HCT116 (cell line): Measurements from ENCODE around the gene N4BP2. TPM values are rescaled to one million over a fixed set of nuclear protein-coding genes. Genes with fewer than 3 reads are reported as not detected.

Experiments used
- ATAC-seq: fragments of 200-7000 bp; cut with Tn5 transposase; 2 replicates; pipeline ENCODE4 v1.9.1; 2020; ENCODE audit warnings: mild to moderate bottlenecking, moderate library complexity
- BruUV-seq: library from RNA; stranded (reverse); fragments of 400-500 nt; replicated peaks from 2 replicates; lab custom pipeline; 2021; lab: Mats Ljungman, UMichigan
- CTCF ChIA-PET: fragments of 300-600 bp; sonication (Branson Sonifier 250); formaldehyde crosslinking; loops from one replicate; lab custom pipeline; 2021; ENCODE audit warnings: antibody characterized with exemption; lab: Charles Lee
- POLR2A ChIA-PET: fragments of 300-600, 350-600 bp; sonication (Branson Sonifier 250); formaldehyde crosslinking; loops from one replicate; lab custom pipeline; 2021; ENCODE audit warnings: antibody characterized with exemption; lab: Charles Lee
- RAD21 ChIA-PET, 2 experiments: fragments of 300-600 bp; sonication (Branson Sonifier 250); formaldehyde crosslinking; loops; one replicate each; lab custom pipeline; 2023; ENCODE audit warnings: low total read pairs in 2 of 2; ENCODE audit not compliant: uncharacterized antibody in 2 of 2, unreplicated experiment in 2 of 2, low non-redundant PET in 1 of 2; lab: Charles Lee
- DNase-seq: peaks from one replicate; pipeline ENCODE4 v3.0.0-alpha.2; 2010; ENCODE audit warnings: low read depth, low spot score
- H2AFZ ChIP-seq: fragments of 200-600 bp; shearing (Covaris generic), sonication (generic); 2 replicates; pipeline ENCODE4 v1.6.1; 2017; ENCODE audit warnings: low read depth, mixed run types, mixed read lengths, antibody characterized with exemption, low read length; ENCODE audit not compliant: poor library complexity, severe bottlenecking
- H3K27ac ChIP-seq: 2 replicates; pipeline ENCODE4 v1.5.1; 2012; ENCODE audit warnings: low read depth, low read length
- H3K27me3 ChIP-seq: fragments of 200-600 bp; sonication (generic); 2 replicates; pipeline ENCODE4 v1.6.1; 2016; ENCODE audit warnings: mixed run types, low read length, mixed read lengths; ENCODE audit not compliant: insufficient read depth
- H3K36me3 ChIP-seq, 2 experiments: fragments of 200-500 bp in 1 of 2; fragments of 200-600 bp in 1 of 2; sonication (Bioruptor generic) in 1 of 2; sonication (generic) in 1 of 2; 2 replicates each; pipeline versions ENCODE4 v1.5.1 to v1.6.1; 2014 to 2016; ENCODE audit warnings: low read length in 2 of 2, inconsistent platforms in 1 of 2, mixed read lengths in 1 of 2, mixed run types in 1 of 2; ENCODE audit not compliant: insufficient read depth in 2 of 2, control insufficient read depth in 1 of 2
- H3K4me1 ChIP-seq, 2 experiments: fragments of 200-600 bp in 1 of 2; sonication (generic) in 1 of 2; 2 replicates each; pipeline versions ENCODE4 v1.5.1 to v1.6.1; 2012 to 2017; ENCODE audit warnings: low read length in 2 of 2, inconsistent platforms in 1 of 2, mild to moderate bottlenecking in 1 of 2, mixed read lengths in 1 of 2, mixed run types in 1 of 2, moderate library complexity in 1 of 2; ENCODE audit not compliant: insufficient read depth in 2 of 2, control insufficient read depth in 1 of 2
- H3K4me2 ChIP-seq: fragments of 200-600 bp; sonication (generic); 2 replicates; pipeline ENCODE4 v1.6.1; 2017; ENCODE audit warnings: mixed run types, low read length, mixed read lengths
- H3K4me3 ChIP-seq, 2 experiments: fragments of 200-600 bp in 1 of 2; sonication (generic) in 1 of 2; replicated peaks in 1 of 2; 2 replicates each; pipeline ENCODE4 v1.5.1; 2011 to 2016; ENCODE audit warnings: low read length in 2 of 2, control low read depth in 1 of 2, low read depth in 1 of 2, mild to moderate bottlenecking in 1 of 2, mixed read lengths in 1 of 2, mixed run types in 1 of 2
- H3K79me2 ChIP-seq: fragments of 200-600 bp; sonication (generic); 2 replicates; pipeline ENCODE4 v1.6.1; 2017; ENCODE audit warnings: mild to moderate bottlenecking, mixed run types, low read length, moderate library complexity, mixed read lengths; ENCODE audit not compliant: insufficient read depth
- H3K9ac ChIP-seq: fragments of 200-600 bp; sonication (generic); 2 replicates; pipeline ENCODE4 v1.6.1; 2016; ENCODE audit warnings: low read length, mixed read lengths
- H3K9me2 ChIP-seq: fragments of 200-600 bp; sonication (generic), shearing (Covaris generic); 2 replicates; pipeline ENCODE4 v1.6.1; 2017; ENCODE audit warnings: mixed run types, mild to moderate bottlenecking, moderate library complexity; ENCODE audit not compliant: insufficient read depth
- H3K9me3 ChIP-seq, 2 experiments: fragments of 200-500 bp in 1 of 2; fragments of 200-600 bp in 1 of 2; sonication (Bioruptor generic) in 1 of 2; sonication (generic) in 1 of 2; 2 replicates each; pipeline ENCODE4 v1.6.1; 2014 to 2017; ENCODE audit warnings: low read length in 2 of 2, mixed read lengths in 2 of 2, inconsistent platforms in 1 of 2, low read depth in 1 of 2, mild to moderate bottlenecking in 1 of 2, mixed run types in 1 of 2, moderate library complexity in 1 of 2; ENCODE audit not compliant: control insufficient read depth in 1 of 2, insufficient read depth in 1 of 2
- H4K20me1 ChIP-seq: fragments of 200-600 bp; sonication (generic), shearing (Covaris generic); 2 replicates; pipeline ENCODE4 v1.6.1; 2017; ENCODE audit warnings: mixed run types, mild to moderate bottlenecking, moderate library complexity; ENCODE audit not compliant: insufficient read depth
- CBX3 ChIP-seq: IDR thresholded peaks from 2 replicates; pipeline ENCODE4 v1.6.1; 2012; ENCODE audit warnings: low read depth
- CEBPB ChIP-seq: IDR thresholded peaks from 2 replicates; pipeline ENCODE4 v1.6.1; 2012; ENCODE audit warnings: low read depth
- CTCF ChIP-seq, 3 experiments: fragments of 200-600 bp in 1 of 3; sonication (generic) in 1 of 3; IDR thresholded peaks in 2 of 3; conservative IDR thresholded peaks in 1 of 3; 2 replicates each; pipeline ENCODE4 v1.5.1; 2012 to 2017; ENCODE audit warnings: low read depth in 2 of 3, low read length in 2 of 3, antibody characterized with exemption in 1 of 3, borderline replicate concordance in 1 of 3, control low read depth in 1 of 3, mild to moderate bottlenecking in 1 of 3, mixed read lengths in 1 of 3, mixed run types in 1 of 3, moderate library complexity in 1 of 3; ENCODE audit not compliant: insufficient read depth in 1 of 3
- EGR1 ChIP-seq: IDR thresholded peaks from 2 replicates; pipeline ENCODE4 v1.6.1; 2012; ENCODE audit warnings: low read depth
- ELF1 ChIP-seq: IDR thresholded peaks from 2 replicates; pipeline ENCODE4 v1.6.1; 2012; ENCODE audit warnings: low read depth, borderline replicate concordance
- FOSL1 ChIP-seq: IDR thresholded peaks from 2 replicates; pipeline ENCODE4 v1.6.1; 2012; ENCODE audit warnings: low read depth
- MAX ChIP-seq: IDR thresholded peaks from 2 replicates; pipeline ENCODE4 v1.6.1; 2012
- POLR2A ChIP-seq: IDR thresholded peaks from 2 replicates; pipeline ENCODE4 v1.7.0; 2011; ENCODE audit warnings: borderline replicate concordance; ENCODE audit not compliant: insufficient read depth, insufficient read length; ENCODE audit errors: extremely low read depth
- POLR2AphosphoS5 ChIP-seq: IDR thresholded peaks from 2 replicates; pipeline ENCODE4 v1.6.1; 2011; ENCODE audit warnings: mild to moderate bottlenecking, low read depth, low read length, moderate library complexity
- RAD21 ChIP-seq: IDR thresholded peaks from 2 replicates; pipeline ENCODE4 v1.6.1; 2012; ENCODE audit warnings: low read depth, mild to moderate bottlenecking
- SIN3A ChIP-seq: IDR thresholded peaks from 2 replicates; pipeline ENCODE4 v1.6.1; 2012; ENCODE audit warnings: low read depth
- SP1 ChIP-seq: IDR thresholded peaks from 2 replicates; pipeline ENCODE4 v1.6.1; 2012; ENCODE audit warnings: low read depth
- TCF7L2 ChIP-seq: IDR thresholded peaks from 2 replicates; pipeline ENCODE4 v1.7.0; 2011; ENCODE audit warnings: borderline replicate concordance, inconsistent platforms; ENCODE audit not compliant: insufficient read depth, insufficient read length; ENCODE audit errors: extremely low read depth
- YY1 ChIP-seq: IDR thresholded peaks from 2 replicates; pipeline ENCODE4 v1.6.1; 2011; ENCODE audit warnings: low read length, low read depth, moderate library complexity, mild to moderate bottlenecking; ENCODE audit not compliant: insufficient replicate concordance; ENCODE audit errors: extremely low read depth
- ZBTB33 ChIP-seq: IDR thresholded peaks from 2 replicates; pipeline ENCODE4 v1.6.1; 2011; ENCODE audit warnings: mild to moderate bottlenecking, low read length, moderate library complexity; ENCODE audit not compliant: insufficient replicate concordance; ENCODE audit errors: extremely low read depth
- ZFX ChIP-seq: fragments of 450-650 bp; IDR thresholded peaks from 2 replicates; pipeline ENCODE4 v1.6.1; 2017
- ZNF274 ChIP-seq: fragments of 200-500 bp; sonication (Bioruptor generic); IDR thresholded peaks from 2 replicates; pipeline ENCODE4 v1.6.1; 2014; ENCODE audit warnings: mild to moderate bottlenecking, low read depth, low read length, inconsistent platforms
- intact Hi-C: fragments of 100-400 bp; cut with micrococcal nuclease; formaldehyde crosslinking; loops from 2 replicates; pipeline ENCODE4 v1.10.0; 2022
- total RNA-seq: library from RNA; stranded (reverse); gene quantifications from one replicate; pipeline ENCODE4 v1.2.1, GENCODE V29; 2021; ENCODE audit not compliant: unreplicated experiment

N4BP2 gene
- total RNA-seq, 1 experiment from 2014 or later, result 7.0 TPM

GRCh38 chr4:40201898-40202297 is 145.2 kb downstream of the N4BP2 start:
- H3K36me3 ChIP-seq, result no peaks in the 10 kb centered on the region
- DNase-seq, result no peak
- no peaks in the 10 kb centered on the region for H4K20me1 ChIP-seq
- H3K9ac ChIP-seq, result no peak overlapping the region
- ChIA-PET CTCF (no interaction called here), RAD21 (no interaction called here), POLR2A (no interaction called here)
- intact Hi-C loops, result no loop called here
- no TSS peak for BruUV-seq
- H3K27me3 ChIP-seq, result no peaks in the 10 kb centered on the region
- no peaks in the 10 kb centered on the region for H3K9me2 ChIP-seq
- H3K4me2 ChIP-seq, result no peak overlapping the region
- no peak for TF ChIP-seq CEBPB
- no peak for TF ChIP-seq ELF1
- TF ChIP-seq ZFX, result no peak
- no peak for TF ChIP-seq MAX
- no peak for TF ChIP-seq TCF7L2
- no peak for TF ChIP-seq SIN3A
- TF ChIP-seq RAD21, result no peak
- H3K79me2 ChIP-seq, result no peaks in the 10 kb centered on the region
- H3K4me1 ChIP-seq, result no peaks in the 10 kb centered on the region
- H3K27ac ChIP-seq, result no peak overlapping the region
- no peak overlapping the region for H2AFZ ChIP-seq
- no peak overlapping the region for H3K4me3 ChIP-seq
- no peaks in the 10 kb centered on the region for H3K9me3 ChIP-seq
- no peak for ATAC-seq

GRCh38 chr4:40202474-40202873 is 145.8 kb downstream of the N4BP2 start:
- RAD21 ChIA-PET, result no interaction called here
- Histone ChIP-seq H3K27ac (no peak overlapping the region), H3K79me2 (no peaks in the 10 kb centered on the region), H2AFZ (no peak overlapping the region), H3K9ac (no peak overlapping the region), H3K4me1 (no peaks in the 10 kb centered on the region), H3K9me2 (no peaks in the 10 kb centered on the region), H3K9me3 (no peaks in the 10 kb centered on the region), H3K36me3 (no peaks in the 10 kb centered on the region), H3K4me3 (no peak overlapping the region), H3K27me3 (no peaks in the 10 kb centered on the region), H3K4me2 (no peak overlapping the region), H4K20me1 (no peaks in the 10 kb centered on the region)
- intact Hi-C loops, result no loop called here
- ATAC-seq (no peak), DNase-seq (no peak)
- no TSS peak for BruUV-seq
- POLR2A ChIA-PET, result no interaction called here
- CTCF ChIA-PET, result no interaction called here
- TF ChIP-seq CTCF (IDR thresholded peaks at IDR 0.05 in 2 of 3, conservative IDR thresholded peaks at IDR 0.05 in 1 of 3; ENCODE audit: borderline replicate concordance in 1 of 3, insufficient read depth in 1 of 3, low read depth in 2 of 3, low read length in 2 of 3) (no peak), YY1 (no peak), POLR2AphosphoS5 (no peak), ZNF274 (no peak), POLR2A (no peak), FOSL1 (no peak), EGR1 (no peak), SP1 (no peak), ZBTB33 (no peak), ZFX (no peak), CBX3 (no peak)
